ENCODE data around the gene KCNK1. TPM values are rescaled to one million over a fixed set of nuclear protein-coding genes. Genes with fewer than 3 reads are reported as not detected.

The KCNK1 gene
- total and polyA plus RNA-seq, 2 of the 8 experiments (the other 6 are each of a cell fraction or from before 2014, with no cell fraction given): 11.9 to 16.5 TPM

GRCh38 chr1:233605205-233605604 lies 8.7 kb upstream of the KCNK1 start:
- no peak for DNase-seq (ENCODE audit: low read depth in 1 of 2, low spot score in 2 of 2)
- H2BK20ac ChIP-seq (ENCODE audit: low read length): no peak overlapping the region
- no peaks in the 10 kb centered on the region for H3K23me2 ChIP-seq (ENCODE audit: low read depth, low read length)
- H4K5ac ChIP-seq (ENCODE audit: insufficient read length, low read depth, low read length): no peak overlapping the region
- no peak overlapping the region for H3K27ac ChIP-seq (ENCODE audit: low read depth, low read length)
- H4K20me1 ChIP-seq (replicated peaks in 1 of 2; ENCODE audit: control insufficient read depth in 1 of 2, insufficient read depth in 2 of 2, low read length in 2 of 2): no peaks in the 10 kb centered on the region
- H4K91ac ChIP-seq (replicated peaks; ENCODE audit: insufficient read length, low read length): no peak overlapping the region
- no peaks in the 10 kb centered on the region for H3K79me2 ChIP-seq (ENCODE audit: control insufficient read depth in 1 of 2, insufficient read depth in 2 of 2, low read length in 2 of 2)
- peaks cover 0 to 7% (median 0%) of the 10 kb centered on the region in 4 experiments; a peak in 1 of 7 replicates for H3K27me3 ChIP-seq (replicated peaks in 1 of 4; ENCODE audit: control insufficient read depth in 3 of 4, extremely low read depth in 1 of 4, insufficient read depth in 3 of 4, low read length in 3 of 4)
- H3K18ac ChIP-seq (ENCODE audit: extremely low read depth, low read length): no peak overlapping the region
- H3K4me2 ChIP-seq (ENCODE audit: insufficient read depth in 1 of 2, low read depth in 2 of 2, low read length in 2 of 2): no peak overlapping the region
- 98% methylated on average over 2 of the region's 2 CpGs; no CpG with 5 or more reads in 1 of the 2 experiments for WGBS, 2 experiments (ENCODE audit: extremely low coverage in 1 of 2, insufficient coverage in 1 of 2, insufficient read length in 1 of 2, insufficient replicate concordance in 2 of 2, low coverage in 1 of 2, low lambda C conversion rate in 2 of 2, missing lambda C conversion rate in 1 of 2)
- H3K9me3 ChIP-seq (ENCODE audit: insufficient read depth in 2 of 2, low read depth in 1 of 2, low read length in 1 of 2): no peaks in the 10 kb centered on the region
- no peak overlapping the region for H2BK5ac ChIP-seq (ENCODE audit: low read depth, low read length)
- H2AFZ ChIP-seq (ENCODE audit: low read length): no peak overlapping the region
- no peak overlapping the region for H3K4ac ChIP-seq (replicated peaks; ENCODE audit: insufficient read length, low read depth, low read length)
- no peaks in the 10 kb centered on the region for H3K36me3 ChIP-seq (ENCODE audit: control insufficient read depth in 2 of 4, insufficient read depth in 4 of 4, low read length in 3 of 4)
- no peak overlapping the region for H4K8ac ChIP-seq (ENCODE audit: extremely low read depth, insufficient read depth, low read length)
- H3K9ac ChIP-seq (replicated peaks in 1 of 4; ENCODE audit: extremely low read depth in 1 of 4, low read depth in 3 of 4, low read length in 3 of 4): no peak overlapping the region
- no peaks in the 10 kb centered on the region for H3K79me1 ChIP-seq (ENCODE audit: low read depth, low read length)
- H3K4me1 ChIP-seq (replicated peaks in 1 of 4; ENCODE audit: control insufficient read depth in 3 of 4, insufficient read depth in 4 of 4, low read length in 3 of 4): no peaks in the 10 kb centered on the region; a peak in 1 of 7 replicates
- H3K56ac ChIP-seq (replicated peaks; ENCODE audit: insufficient read length, low read depth, low read length): no peak overlapping the region
- H2BK15ac ChIP-seq (ENCODE audit: low read length): no peak overlapping the region
- no peak overlapping the region for H2BK120ac ChIP-seq (replicated peaks; ENCODE audit: low read depth, low read length)
- H2BK12ac ChIP-seq (ENCODE audit: low read depth, low read length): no peak overlapping the region
- FAIRE-seq: no peak
- H3K14ac ChIP-seq (ENCODE audit: insufficient read length): no peak overlapping the region
- H3K4me3 ChIP-seq (ENCODE audit: extremely low read depth in 1 of 4, insufficient read depth in 2 of 4, low read depth in 3 of 4, low read length in 4 of 4): no peak overlapping the region
- H3K23ac ChIP-seq (ENCODE audit: insufficient read length): no peak overlapping the region
- no peak overlapping the region for H2AK5ac ChIP-seq (ENCODE audit: low read depth, low read length)
- POLR2A ChIA-PET (ENCODE audit: partially characterized antibody): no interaction called here
- CTCF ChIA-PET (ENCODE audit: partially characterized antibody): no interaction called here
- no peak for TF ChIP-seq NANOG (IDR thresholded peaks at IDR 0.05; ENCODE audit: insufficient read depth, low read depth, low read length, poor library complexity, severe bottlenecking)
- TF ChIP-seq SIN3A (conservative IDR thresholded peaks at IDR 0.05 in 1 of 2, IDR thresholded peaks at IDR 0.05 in 1 of 2; ENCODE audit: low read depth in 1 of 2, low read length in 2 of 2): no peak
- TF ChIP-seq POLR2A (IDR thresholded peaks at IDR 0.05; ENCODE audit: control extremely low read depth in 1 of 2, low read depth in 2 of 2, low read length in 2 of 2): no peak
- TF ChIP-seq CHD2 (IDR thresholded peaks at IDR 0.05; ENCODE audit: low read length): no peak
- no peak for TF ChIP-seq MAX (IDR thresholded peaks at IDR 0.05)
- no peak for TF ChIP-seq POLR2AphosphoS5 (IDR thresholded peaks at IDR 0.05; ENCODE audit: low read depth, low read length)
- no peak for TF ChIP-seq BRCA1 (IDR thresholded peaks at IDR 0.05; ENCODE audit: low read depth, low read length)
- TF ChIP-seq CEBPB (IDR thresholded peaks at IDR 0.05; ENCODE audit: low read depth, low read length): no peak
- no peak for TF ChIP-seq SP4 (IDR thresholded peaks at IDR 0.05; ENCODE audit: low read length)
- TF ChIP-seq HDAC6 (IDR thresholded peaks at IDR 0.05; ENCODE audit: low read depth, low read length): no peak
- TF ChIP-seq E2F6 (IDR thresholded peaks at IDR 0.05): no peak
- TF ChIP-seq GABPA (IDR thresholded peaks at IDR 0.05; ENCODE audit: borderline replicate concordance, insufficient read depth, low read length): no peak
- TF ChIP-seq RAD21 (IDR thresholded peaks at IDR 0.05 in 1 of 2, conservative IDR thresholded peaks at IDR 0.05 in 1 of 2; ENCODE audit: low read depth in 2 of 2, low read length in 2 of 2): no peak
- no peak for TF ChIP-seq CREB1 (IDR thresholded peaks at IDR 0.05)

Measured in H1 (cell line).